ENCODE data around the gene NUDT17.
A peak's percentile ranks its signal among the peaks of the same experiment; 100 is the strongest.
"Not testable (repeated sequence)": the region's sequence is repeated elsewhere in the genome, so short reads cannot be mapped to it uniquely, and the experiment has no call there.

The NUDT17 gene

GRCh38 chr1:145845514-145846161 lies at the start of gene NUDT17:
Gene NUDT17 (plus strand): TSS chr1:145845630. CDS start chr1:145845641, 11 bp downstream.
- DNase-seq (ENCODE audit: low read depth, low spot score): peak; percentile 50

GRCh38 chr1:145796753-145797152 lies 48.7 kb upstream of the NUDT17 start:
- no peak for DNase-seq (ENCODE audit: low read depth, low spot score)

GRCh38 chr1:145799806-145800205 lies 45.6 kb upstream of the NUDT17 start:
- no peak for DNase-seq (ENCODE audit: low read depth, low spot score)

- DNase-seq (ENCODE audit: low read depth, low spot score): no peak
Observed at GRCh38 chr1:145804235-145805045, 41.0 kb upstream of the NUDT17 start.

GRCh38 chr1:145805057-145805456 lies 40.4 kb upstream of the NUDT17 start:
- DNase-seq (ENCODE audit: low read depth, low spot score): no peak

GRCh38 chr1:145806408-145806807 lies 39.0 kb upstream of the NUDT17 start:
- DNase-seq (ENCODE audit: low read depth, low spot score): no peak

- no peak for DNase-seq (ENCODE audit: low read depth, low spot score)
Observed at GRCh38 chr1:145806844-145807243, 38.6 kb upstream of the NUDT17 start.

- DNase-seq (ENCODE audit: low read depth, low spot score): not testable (repeated sequence)
Observed at GRCh38 chr1:145812977-145813810, 32.2 kb upstream of the NUDT17 start.

GRCh38 chr1:145818095-145818494 lies 27.3 kb upstream of the NUDT17 start:
- DNase-seq (ENCODE audit: low read depth, low spot score): not testable (repeated sequence)

GRCh38 chr1:145822779-145823331 lies 22.6 kb upstream of the NUDT17 start:
- DNase-seq (ENCODE audit: low read depth, low spot score): not testable (repeated sequence)

- peak; percentile 64 for DNase-seq (ENCODE audit: low read depth, low spot score)
Observed at GRCh38 chr1:145823565-145824498, 21.6 kb upstream of the NUDT17 start, which contains the start of the genes POLR3C and RNF115. Gene POLR3C (plus strand): TSS chr1:145824200. CDS start chr1:145825777, 1,577 bp downstream. Gene RNF115 (minus strand): TSS chr1:145824095. CDS start chr1:145823873, 222 bp downstream.

- no peak for DNase-seq (ENCODE audit: low read depth, low spot score)
Observed at GRCh38 chr1:145824499-145824842, 21.0 kb upstream of the NUDT17 start.

GRCh38 chr1:145826030-145826429 lies 19.4 kb upstream of the NUDT17 start:
- DNase-seq (ENCODE audit: low read depth, low spot score): no peak

- DNase-seq (ENCODE audit: low read depth, low spot score): no peak
Observed at GRCh38 chr1:145827966-145828365, 17.5 kb upstream of the NUDT17 start.

- no peak for DNase-seq (ENCODE audit: low read depth, low spot score)
Observed at GRCh38 chr1:145828367-145829026, 16.9 kb upstream of the NUDT17 start.

GRCh38 chr1:145830810-145831209 lies 14.6 kb upstream of the NUDT17 start:
- DNase-seq (ENCODE audit: low read depth, low spot score): not testable (repeated sequence)

GRCh38 chr1:145837656-145838055 lies 7.8 kb upstream of the NUDT17 start:
- DNase-seq (ENCODE audit: low read depth, low spot score): no peak

GRCh38 chr1:145843031-145843430 lies 2.4 kb upstream of the NUDT17 start:
- no peak for DNase-seq (ENCODE audit: low read depth, low spot score)

- DNase-seq (ENCODE audit: low read depth, low spot score): no peak
Observed at GRCh38 chr1:145845144-145845513, 301 bp upstream of the NUDT17 start.

GRCh38 chr1:145846201-145846612 lies 777 bp downstream of the NUDT17 start:
- DNase-seq (ENCODE audit: low read depth, low spot score): no peak
